Trophoblast cell (in vitro differentiated cells and primary cell): ENCODE data around the gene A1BG.

Experiments used
- DNase-seq, 2 donors: peaks; one replicate each; pipeline ENCODE4 v3.0.0-alpha.2; 2016
- H2AFZ ChIP-seq: 2 replicates; pipeline ENCODE4 v1.6.1; 2013; ENCODE audit warnings: low read length, moderate library complexity, mild to moderate bottlenecking; ENCODE audit not compliant: insufficient read depth, poor library complexity
- H2AK5ac ChIP-seq: 2 replicates; pipeline ENCODE4 v1.6.1; 2013; ENCODE audit warnings: mild to moderate bottlenecking, low read length
- H2BK120ac ChIP-seq: 2 replicates; pipeline ENCODE4 v1.6.1; 2013; ENCODE audit warnings: low read length, mild to moderate bottlenecking, moderate library complexity; ENCODE audit not compliant: insufficient read depth, poor library complexity
- H2BK12ac ChIP-seq: 2 replicates; pipeline ENCODE4 v1.6.1; 2013; ENCODE audit warnings: mild to moderate bottlenecking, low read length, moderate library complexity
- H2BK5ac ChIP-seq: 2 replicates; pipeline ENCODE4 v1.6.1; 2013; ENCODE audit warnings: low read length, low read depth, moderate library complexity, mild to moderate bottlenecking; ENCODE audit not compliant: poor library complexity
- H3K14ac ChIP-seq: 2 replicates; pipeline ENCODE4 v1.6.1; 2013; ENCODE audit warnings: mild to moderate bottlenecking, low read length
- H3K18ac ChIP-seq: 2 replicates; pipeline ENCODE4 v1.6.1; 2013; ENCODE audit warnings: mild to moderate bottlenecking, low read length
- H3K23ac ChIP-seq: 2 replicates; pipeline ENCODE4 v1.6.1; 2013; ENCODE audit warnings: low read length
- H3K27ac ChIP-seq: 2 replicates; pipeline ENCODE4 v1.5.1; 2013; ENCODE audit warnings: low read depth, mild to moderate bottlenecking, inconsistent platforms, low read length, moderate library complexity
- H3K27me3 ChIP-seq: 2 replicates; pipeline ENCODE4 v1.6.1; 2013; ENCODE audit warnings: inconsistent platforms, mild to moderate bottlenecking, low read length, moderate library complexity; ENCODE audit not compliant: insufficient read depth
- H3K36me3 ChIP-seq, 2 experiments: 1 replicate in 1 of 2; 2 replicates in 1 of 2; pipeline ENCODE4 v1.6.1; 2013; ENCODE audit warnings: low read length in 2 of 2, mild to moderate bottlenecking in 2 of 2, moderate library complexity in 1 of 2; ENCODE audit not compliant: insufficient read depth in 2 of 2, control insufficient read depth in 1 of 2
- H3K4ac ChIP-seq: 2 replicates; pipeline ENCODE4 v1.6.1; 2013; ENCODE audit warnings: low read depth, mild to moderate bottlenecking, low read length, moderate library complexity
- H3K4me1 ChIP-seq, 2 experiments: 1 replicate in 1 of 2; 2 replicates in 1 of 2; pipeline ENCODE4 v1.6.1; 2013; ENCODE audit warnings: low read length in 2 of 2, mild to moderate bottlenecking in 2 of 2, moderate library complexity in 1 of 2; ENCODE audit not compliant: insufficient read depth in 2 of 2, control insufficient read depth in 1 of 2
- H3K4me2 ChIP-seq: 2 replicates; pipeline ENCODE4 v1.6.1; 2013; ENCODE audit warnings: inconsistent platforms, mild to moderate bottlenecking, low read length, moderate library complexity
- H3K4me3 ChIP-seq: 2 replicates; pipeline ENCODE4 v1.5.1; 2013; ENCODE audit warnings: mild to moderate bottlenecking, low read depth, low read length, inconsistent platforms
- H3K79me1 ChIP-seq: one replicate; pipeline ENCODE4 v1.6.1; 2013; ENCODE audit warnings: low read length
- H3K79me2 ChIP-seq: 2 replicates; pipeline ENCODE4 v1.6.1; 2013; ENCODE audit warnings: low read length, mild to moderate bottlenecking; ENCODE audit not compliant: control insufficient read depth, insufficient read depth, poor library complexity
- H3K9ac ChIP-seq: 2 replicates; pipeline ENCODE4 v1.6.1; 2013; ENCODE audit warnings: mild to moderate bottlenecking, low read length
- H3K9me3 ChIP-seq: 2 replicates; pipeline ENCODE4 v1.6.1; 2013; ENCODE audit warnings: low read depth, mild to moderate bottlenecking, control low read depth, inconsistent platforms, low read length; ENCODE audit not compliant: insufficient read depth
- H4K12ac ChIP-seq: 2 replicates; pipeline ENCODE4 v1.6.1; 2013; ENCODE audit warnings: low read depth, mild to moderate bottlenecking, low read length, moderate library complexity
- H4K8ac ChIP-seq: 2 replicates; pipeline ENCODE4 v1.6.1; 2013; ENCODE audit warnings: low read depth, mild to moderate bottlenecking, low read length, moderate library complexity
- H4K91ac ChIP-seq: one replicate; pipeline ENCODE4 v1.6.1; 2013; ENCODE audit warnings: low read depth, mild to moderate bottlenecking, low read length, moderate library complexity
- WGBS: extraction: QIAGEN DNeasy Blood & Tissue Kit; methylation state at CpG from one replicate; pipeline ENCODE4 v1.1.7; 2013; ENCODE audit warnings: missing lambda C conversion rate; ENCODE audit not compliant: insufficient read length, insufficient coverage; ENCODE audit errors: extremely low coverage; 5-methylcytosine and 5-hydroxymethylcytosine counted together

A1BG gene

GRCh38 chr19:58354478-58355030, 1.3 kb upstream of the A1BG start:
- H3K4ac ChIP-seq: no peak overlapping the region
- H3K27ac ChIP-seq: no peak overlapping the region
- H2BK5ac ChIP-seq: no peak overlapping the region
- no peaks in the 10 kb centered on the region for H3K36me3 ChIP-seq
- H3K27me3 ChIP-seq: no peaks in the 10 kb centered on the region
- H2BK12ac ChIP-seq: no peak overlapping the region
- no peak overlapping the region for H3K9ac ChIP-seq
- DNase-seq: no peak
- no peak overlapping the region for H4K91ac ChIP-seq
- no peak overlapping the region for H3K23ac ChIP-seq
- no CpG with 5 or more reads among the region's 6 CpGs for WGBS
- no peak overlapping the region for H3K4me2 ChIP-seq
- no peaks in the 10 kb centered on the region for H3K4me1 ChIP-seq
- no peak overlapping the region for H2AFZ ChIP-seq
- peaks cover 2% of the 10 kb centered on the region for H3K9me3 ChIP-seq
- no peak overlapping the region for H2BK120ac ChIP-seq
- H3K14ac ChIP-seq: no peak overlapping the region
- H3K79me1 ChIP-seq: no peaks in the 10 kb centered on the region
- no peak overlapping the region for H2AK5ac ChIP-seq
- no peak overlapping the region for H4K8ac ChIP-seq
- no peaks in the 10 kb centered on the region for H3K79me2 ChIP-seq
- no peak overlapping the region for H3K4me3 ChIP-seq
- no peak overlapping the region for H4K12ac ChIP-seq
- no peak overlapping the region for H3K18ac ChIP-seq

GRCh38 chr19:58353717-58354477, 605 bp upstream of the A1BG start:
- Histone ChIP-seq H3K79me2 (no peaks in the 10 kb centered on the region), H3K27ac (no peak overlapping the region), H2BK120ac (no peak overlapping the region), H2BK5ac (no peak overlapping the region), H2BK12ac (no peak overlapping the region), H3K27me3 (no peaks in the 10 kb centered on the region), H2AFZ (no peak overlapping the region), H3K23ac (no peak overlapping the region), H4K91ac (no peak overlapping the region), H3K4me2 (no peak overlapping the region), H3K36me3 (no peaks in the 10 kb centered on the region), H3K9ac (no peak overlapping the region), H4K8ac (no peak overlapping the region), H3K4ac (no peak overlapping the region), H3K4me3 (no peak overlapping the region), H3K9me3 (peaks cover 2% of the 10 kb centered on the region), H4K12ac (no peak overlapping the region), H2AK5ac (no peak overlapping the region), H3K4me1 (no peaks in the 10 kb centered on the region), H3K18ac (no peak overlapping the region), H3K79me1 (no peaks in the 10 kb centered on the region), H3K14ac (no peak overlapping the region)
- no CpG with 5 or more reads among the region's 15 CpGs for WGBS
- no peak for DNase-seq

GRCh38 chr19:58351990-58352755, 1.1 kb downstream of the A1BG start:
- no peak overlapping the region for H3K4ac ChIP-seq
- H3K27ac ChIP-seq: no peak overlapping the region
- no peak overlapping the region for H2BK120ac ChIP-seq
- WGBS: no CpG with 5 or more reads among the region's 23 CpGs
- peaks cover 3% of the 10 kb centered on the region in 2 experiments for H3K4me1 ChIP-seq
- no peak overlapping the region for H2BK5ac ChIP-seq
- no peak for DNase-seq
- no peak overlapping the region for H3K9ac ChIP-seq
- H3K79me2 ChIP-seq: peaks cover 2% of the 10 kb centered on the region
- no peak overlapping the region for H2AFZ ChIP-seq
- peaks cover 2% of the 10 kb centered on the region for H3K9me3 ChIP-seq
- no peak overlapping the region for H4K8ac ChIP-seq
- H3K4me3 ChIP-seq: no peak overlapping the region
- H3K18ac ChIP-seq: no peak overlapping the region
- no peaks in the 10 kb centered on the region for H3K36me3 ChIP-seq
- H2BK12ac ChIP-seq: no peak overlapping the region
- H4K91ac ChIP-seq: no peak overlapping the region
- H2AK5ac ChIP-seq: no peak overlapping the region
- no peak overlapping the region for H4K12ac ChIP-seq
- peaks cover 2% of the 10 kb centered on the region for H3K79me1 ChIP-seq
- no peak overlapping the region for H3K14ac ChIP-seq
- H3K4me2 ChIP-seq: no peak overlapping the region
- H3K23ac ChIP-seq: no peak overlapping the region
- H3K27me3 ChIP-seq: peaks cover 7% of the 10 kb centered on the region

- H4K12ac ChIP-seq: no peak overlapping the region
- H2BK12ac ChIP-seq: no peak overlapping the region
- H3K9me3 ChIP-seq: peaks cover 2% of the 10 kb centered on the region
- H4K8ac ChIP-seq: no peak overlapping the region
- H4K91ac ChIP-seq: no peak overlapping the region
- H3K14ac ChIP-seq: no peak overlapping the region
- H3K18ac ChIP-seq: no peak overlapping the region
- H3K9ac ChIP-seq: no peak overlapping the region
- H3K36me3 ChIP-seq: no peaks in the 10 kb centered on the region
- H2BK5ac ChIP-seq: no peak overlapping the region
- no peak overlapping the region for H2AK5ac ChIP-seq
- peaks cover 14% of the 10 kb centered on the region for H3K27me3 ChIP-seq
- H3K79me1 ChIP-seq: peaks cover 4% of the 10 kb centered on the region
- H3K79me2 ChIP-seq: peaks cover 2% of the 10 kb centered on the region
- WGBS: no CpG with 5 or more reads among the region's 9 CpGs
- H3K23ac ChIP-seq: no peak overlapping the region
- no peak overlapping the region for H2AFZ ChIP-seq
- no peak overlapping the region for H3K4me2 ChIP-seq
- H2BK120ac ChIP-seq: no peak overlapping the region
- H3K27ac ChIP-seq: no peak overlapping the region
- no peak for DNase-seq
- H3K4ac ChIP-seq: no peak overlapping the region
- H3K4me3 ChIP-seq: no peak overlapping the region
- peaks cover 3 to 7% of the 10 kb centered on the region in 2 experiments for H3K4me1 ChIP-seq
Observed at GRCh38 chr19:58351558-58351878, 1.8 kb downstream of the A1BG start.
